GM21447 (cell line): Measurements from ENCODE around the gene SNRPA.
"Not testable (repeated sequence)": the region's sequence is repeated elsewhere in the genome, so short reads cannot be mapped to it uniquely, and the experiment has no call there.

ENCODE experiments used
- ATAC-seq: cut with Tn5 transposase; IDR thresholded peaks from one replicate; pipeline ENCODE4 v1.9.1; 2021; ENCODE audit not compliant: unreplicated experiment

SNRPA gene

GRCh38 chr19:40744554-40745401 lies 6.2 kb upstream of the SNRPA start:
- ATAC-seq, result no peak

GRCh38 chr19:40745402-40745780 lies 5.6 kb upstream of the SNRPA start:
- ATAC-seq, result no peak

DNA sequence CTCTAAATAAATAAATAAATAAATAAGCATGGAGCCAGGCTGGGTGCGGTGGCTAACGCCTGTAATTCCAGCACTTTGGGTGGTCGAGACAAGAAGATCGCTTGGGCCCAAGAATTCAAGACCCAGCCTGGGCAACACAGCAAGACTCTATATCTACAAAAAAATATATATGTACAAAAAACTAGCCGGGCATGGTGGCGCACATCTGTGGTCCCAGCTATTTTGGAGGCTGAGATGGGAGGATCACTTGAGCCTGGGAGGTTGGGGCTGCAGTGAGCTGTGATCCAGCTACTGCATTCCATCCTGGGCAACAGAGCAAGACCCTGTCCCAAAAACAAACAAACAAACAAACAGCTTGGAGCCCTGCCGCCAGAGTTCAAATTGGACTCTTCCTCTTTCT lies 3.5 kb upstream of the SNRPA start:
- ATAC-seq, result no peak

DNA sequence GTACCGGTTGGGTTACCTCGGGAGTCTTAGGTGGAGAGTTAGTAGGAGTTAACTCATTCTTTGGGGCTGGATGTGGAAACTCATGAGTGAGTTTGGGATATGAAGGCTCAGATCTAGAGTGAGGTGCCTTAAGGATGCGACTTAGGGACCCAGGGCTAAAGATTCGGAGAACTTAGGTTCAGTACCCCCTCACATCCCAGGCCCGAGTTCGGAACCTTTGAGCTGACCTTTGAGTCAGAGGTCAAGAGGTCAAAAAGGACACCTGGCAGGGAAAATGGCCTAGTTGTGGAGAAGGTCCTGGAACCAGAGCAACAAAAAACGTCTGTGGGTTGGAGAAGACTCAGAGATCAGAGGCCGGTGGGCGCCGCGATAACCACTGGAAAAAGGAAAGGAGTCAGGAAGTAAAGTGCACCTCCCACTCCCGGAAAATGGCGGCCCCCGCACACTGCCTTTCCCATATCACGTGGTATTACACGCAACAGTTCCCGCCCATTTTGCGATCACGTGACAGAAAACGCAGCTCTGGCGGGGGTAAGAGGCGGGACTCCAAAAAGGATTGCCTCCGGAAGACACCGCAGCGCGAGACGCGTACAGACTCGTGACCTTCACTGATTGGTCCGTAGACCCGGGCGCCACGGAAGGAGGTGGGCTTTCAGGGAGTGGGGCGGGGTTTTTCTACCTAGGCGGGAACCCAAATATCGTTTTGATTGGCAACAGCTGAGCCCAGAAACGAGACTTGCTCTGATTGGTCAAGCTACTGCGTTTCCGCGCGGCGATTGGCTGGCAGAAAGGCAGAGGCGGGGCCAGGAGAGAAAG lies 737 bp upstream of the SNRPA start, which contains the start of gene ACTMAP:
Gene ACTMAP, minus strand, starts transcription at position 420 of the 816 bp plus-strand sequence. CDS start 674 bp downstream, outside the sequence.
- peak; percentile 83 for ATAC-seq

DNA sequence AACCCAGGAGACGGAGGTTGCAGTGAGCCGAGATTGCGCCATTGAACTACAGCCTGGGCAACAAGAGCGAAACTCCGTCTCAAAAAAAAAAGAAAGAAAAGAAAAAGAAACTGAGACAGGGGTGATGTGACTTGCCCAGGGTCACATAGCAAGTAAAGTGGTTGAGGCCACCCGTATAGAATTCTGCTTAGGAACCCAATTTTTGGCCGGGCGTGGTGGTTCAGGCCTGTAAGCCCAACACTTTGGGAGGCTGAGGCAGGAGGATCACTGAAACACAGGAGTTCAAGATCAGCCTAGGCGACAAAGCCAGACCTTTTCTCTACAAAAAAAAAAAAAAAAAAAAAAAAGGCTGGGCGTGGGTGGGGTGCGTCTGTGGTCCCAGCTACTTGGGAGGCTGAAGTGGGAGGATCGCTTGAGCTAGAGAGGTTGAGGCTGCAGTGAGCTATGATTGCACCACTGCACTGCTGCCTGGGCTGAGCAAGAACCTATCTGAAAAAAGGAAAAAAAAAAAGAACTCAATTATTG lies 1.3 kb downstream of the SNRPA start:
- no peak for ATAC-seq

GRCh38 chr19:40754611-40755247 lies 3.7 kb downstream of the SNRPA start:
- no peak for ATAC-seq

DNA sequence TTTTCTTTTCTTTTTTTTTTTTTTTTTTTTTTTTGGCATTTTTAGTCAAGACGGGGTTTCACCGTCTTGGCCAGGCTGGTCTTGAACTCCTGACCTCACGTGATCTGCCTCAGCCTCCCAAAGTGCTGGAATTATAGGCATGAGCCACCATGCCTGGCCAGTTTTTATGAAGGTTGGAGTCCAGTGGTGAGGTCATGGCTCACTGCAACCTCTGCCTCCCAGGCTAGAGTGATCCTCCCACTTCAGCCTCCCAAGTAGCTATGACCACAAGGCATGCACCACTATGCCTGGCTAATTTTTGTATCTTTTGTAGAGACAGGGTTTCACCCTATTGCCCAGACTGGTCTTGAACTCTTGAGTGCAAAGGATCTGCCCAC lies 4.2 kb downstream of the SNRPA start:
- no peak for ATAC-seq

DNA sequence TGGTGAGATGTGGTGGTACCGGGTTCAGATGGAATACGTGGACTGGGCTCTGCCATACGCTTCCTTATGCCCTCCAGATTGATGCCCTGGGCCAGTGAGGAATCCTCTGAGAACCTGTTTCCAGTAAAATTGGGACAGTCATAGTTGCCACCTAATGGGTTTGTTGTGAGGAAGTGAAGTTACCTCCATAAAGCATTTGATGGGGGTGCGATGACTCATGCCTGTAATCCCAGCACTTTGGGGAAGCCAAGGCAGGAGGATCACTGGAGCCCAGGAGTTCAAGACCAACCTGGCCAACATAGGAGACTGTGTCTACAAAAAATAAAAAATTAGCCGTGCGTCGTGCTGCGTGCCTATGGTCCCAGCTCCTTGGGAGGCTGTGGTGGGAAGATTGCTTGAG lies 4.8 kb downstream of the SNRPA start:
- ATAC-seq, result no peak

- no peak for ATAC-seq
Observed at GRCh38 chr19:40756502-40757110, 5.6 kb downstream of the SNRPA start.

DNA sequence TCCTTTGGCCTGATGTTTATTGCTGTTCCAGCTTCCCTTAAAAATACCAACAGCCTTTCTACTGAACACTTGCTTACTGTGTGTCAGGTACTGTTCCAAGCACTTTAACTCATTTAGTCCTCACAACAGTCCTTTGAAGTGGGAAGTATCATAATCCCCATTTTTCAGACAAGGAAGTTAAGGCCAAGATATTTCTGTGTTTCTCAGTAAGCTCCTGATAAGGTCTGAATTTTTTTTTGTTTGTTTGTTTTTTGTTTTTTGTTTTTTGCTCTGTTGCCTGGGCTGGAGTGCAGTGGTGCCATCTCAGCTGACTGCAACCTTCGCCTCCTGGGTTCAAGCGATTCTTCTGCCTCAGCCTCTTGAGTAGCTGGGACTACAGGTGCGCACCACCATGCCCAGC lies 7.5 kb downstream of the SNRPA start:
- no peak for ATAC-seq

- no peak for ATAC-seq
Observed at GRCh38 chr19:40759352-40759751, 8.3 kb downstream of the SNRPA start.

GRCh38 chr19:40762754-40763470 lies 11.9 kb downstream of the SNRPA start:
- ATAC-seq, result no peak

- no peak for ATAC-seq
Observed at GRCh38 chr19:40763526-40763925, 12.5 kb downstream of the SNRPA start.

DNA sequence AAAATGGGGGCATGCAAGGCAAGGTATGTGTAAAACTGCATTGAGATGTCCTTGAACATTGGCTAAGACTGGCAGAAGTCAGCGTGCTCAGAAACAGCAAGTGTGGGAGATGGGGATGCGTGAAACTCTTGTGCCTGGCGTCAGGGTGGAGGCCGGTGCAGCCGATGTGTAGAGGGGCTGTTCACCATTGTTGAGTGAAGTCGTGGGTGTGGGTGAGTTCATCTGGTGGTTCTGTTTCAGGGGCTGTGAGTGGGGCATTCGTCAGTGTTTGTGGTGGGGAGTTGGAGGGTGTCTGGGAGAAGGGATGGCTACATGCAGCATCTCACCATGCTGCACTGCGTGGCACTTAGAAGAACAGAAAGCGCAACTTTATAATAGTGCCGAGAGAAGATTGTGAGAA lies 13.0 kb downstream of the SNRPA start:
- ATAC-seq, result no peak

DNA sequence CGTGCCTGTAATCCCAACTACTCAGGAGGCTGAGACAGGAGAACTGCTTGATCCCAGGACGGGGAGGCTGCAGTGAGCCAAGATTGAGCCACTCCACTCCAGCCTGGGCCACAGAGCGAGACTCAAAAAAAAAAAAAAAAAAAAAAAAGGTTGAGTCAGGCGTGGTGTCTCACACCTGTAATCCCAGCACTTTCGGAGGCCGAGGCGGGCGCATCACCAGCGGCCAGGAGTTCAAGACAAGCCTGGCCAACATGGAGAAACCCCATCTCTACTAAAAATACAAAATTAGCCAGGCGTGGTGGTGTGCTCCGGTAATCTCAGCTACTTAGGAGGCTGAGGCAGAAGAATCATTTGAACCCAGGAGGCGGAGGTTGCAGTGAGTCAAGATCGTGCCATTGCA lies 15.4 kb downstream of the SNRPA start:
- not testable (repeated sequence) for ATAC-seq

DNA sequence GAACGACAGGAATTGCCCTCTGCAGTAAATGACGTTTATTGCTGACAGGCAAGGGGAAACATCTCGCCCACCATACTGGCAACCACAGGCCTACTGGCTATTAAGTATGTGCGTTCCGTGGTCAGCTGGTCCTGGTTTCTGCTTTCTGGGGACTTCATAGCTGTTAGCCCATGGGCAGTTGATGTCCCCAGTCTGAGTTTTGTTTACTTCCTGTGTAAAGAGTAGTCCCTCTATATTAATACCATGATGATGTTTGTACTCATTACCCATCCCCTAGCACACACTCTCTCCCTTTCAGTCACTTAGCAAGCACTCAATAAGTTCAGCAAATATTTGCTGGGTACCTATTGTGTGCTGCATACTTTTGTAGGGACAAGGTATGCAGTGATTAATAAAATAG lies 17.9 kb downstream of the SNRPA start:
- ATAC-seq, result no peak

DNA sequence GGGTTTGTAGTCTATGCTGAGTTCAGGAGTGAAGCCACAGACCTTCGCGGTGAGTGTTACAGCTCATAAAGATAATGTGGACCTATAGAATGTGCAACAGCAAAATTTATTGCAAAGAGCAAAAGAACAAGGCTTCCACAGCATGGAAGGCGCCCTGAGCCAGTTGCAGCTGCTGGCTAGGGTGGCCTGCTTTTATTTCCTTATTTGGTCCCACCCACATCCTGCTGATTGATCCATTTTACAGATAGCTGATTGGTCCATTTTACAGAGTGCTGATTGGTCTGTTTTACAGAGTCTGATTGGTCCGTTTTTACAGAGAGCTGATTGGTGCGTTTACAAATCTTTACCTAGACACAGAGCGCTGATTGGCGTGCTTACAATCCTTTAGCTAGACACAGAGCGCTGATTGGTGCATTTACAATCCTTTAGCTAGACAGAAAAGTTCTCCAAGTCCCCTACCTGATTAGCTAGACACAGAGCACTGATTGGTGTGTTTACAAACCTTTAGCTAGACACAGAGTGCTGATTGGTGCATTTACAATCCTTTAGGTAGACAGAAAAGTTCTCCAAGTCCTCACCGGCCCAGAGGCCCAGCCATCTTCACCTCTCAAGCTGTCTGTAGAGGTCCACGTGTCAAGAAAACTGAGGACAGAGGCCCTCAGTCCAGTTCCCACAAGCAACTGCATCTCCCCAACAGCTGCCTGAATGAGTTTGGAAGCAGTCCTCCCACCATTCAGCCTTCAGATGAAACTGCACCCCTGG lies 20.3 kb downstream of the SNRPA start:
- not testable (repeated sequence) for ATAC-seq

- no peak for ATAC-seq
Observed at GRCh38 chr19:40774916-40775631, 24.1 kb downstream of the SNRPA start, which contains the start of gene MIA. TSS of gene MIA (plus strand) at chr19:40775521. CDS start at chr19:40775543, 22 bp downstream.

GRCh38 chr19:40775632-40776022 lies 24.6 kb downstream of the SNRPA start:
- no peak for ATAC-seq
